ENCODE results near the gene XXYLT1.
"Not testable (repeated sequence)": the region's sequence is repeated elsewhere in the genome, so short reads cannot be mapped to it uniquely, and the experiment has no call there.

Gene XXYLT1

GRCh38 chr3:195226900-195227447 is 44.0 kb downstream of the XXYLT1 start:
- peak; percentile 22 for DNase-seq (ENCODE audit: low spot score)

DNA sequence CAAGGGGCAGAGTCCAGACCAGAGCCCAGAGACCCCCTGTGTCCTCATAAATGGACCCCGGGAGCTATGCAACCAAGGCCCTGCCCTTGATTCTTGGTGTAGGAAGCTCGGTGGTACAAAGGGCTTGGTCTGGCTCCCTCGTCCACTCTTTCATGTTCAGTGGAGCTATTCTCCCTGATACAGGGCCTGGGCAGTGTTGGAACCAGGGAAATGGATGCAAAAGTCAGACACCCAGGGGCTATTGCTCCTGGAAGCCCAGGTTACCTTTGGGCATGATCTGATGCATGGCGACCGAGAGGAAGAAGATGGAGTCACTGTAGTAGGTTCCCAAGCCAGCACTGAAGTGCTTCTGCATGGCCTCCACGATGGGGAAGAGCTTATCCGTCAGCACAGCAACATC is 44.5 kb downstream of the XXYLT1 start:
- DNase-seq (ENCODE audit: low spot score) = no peak

- DNase-seq (ENCODE audit: low spot score) = no peak
These were observed 45.9 kb downstream of the XXYLT1 start for GRCh38 chr3:195224980-195225580.

DNA sequence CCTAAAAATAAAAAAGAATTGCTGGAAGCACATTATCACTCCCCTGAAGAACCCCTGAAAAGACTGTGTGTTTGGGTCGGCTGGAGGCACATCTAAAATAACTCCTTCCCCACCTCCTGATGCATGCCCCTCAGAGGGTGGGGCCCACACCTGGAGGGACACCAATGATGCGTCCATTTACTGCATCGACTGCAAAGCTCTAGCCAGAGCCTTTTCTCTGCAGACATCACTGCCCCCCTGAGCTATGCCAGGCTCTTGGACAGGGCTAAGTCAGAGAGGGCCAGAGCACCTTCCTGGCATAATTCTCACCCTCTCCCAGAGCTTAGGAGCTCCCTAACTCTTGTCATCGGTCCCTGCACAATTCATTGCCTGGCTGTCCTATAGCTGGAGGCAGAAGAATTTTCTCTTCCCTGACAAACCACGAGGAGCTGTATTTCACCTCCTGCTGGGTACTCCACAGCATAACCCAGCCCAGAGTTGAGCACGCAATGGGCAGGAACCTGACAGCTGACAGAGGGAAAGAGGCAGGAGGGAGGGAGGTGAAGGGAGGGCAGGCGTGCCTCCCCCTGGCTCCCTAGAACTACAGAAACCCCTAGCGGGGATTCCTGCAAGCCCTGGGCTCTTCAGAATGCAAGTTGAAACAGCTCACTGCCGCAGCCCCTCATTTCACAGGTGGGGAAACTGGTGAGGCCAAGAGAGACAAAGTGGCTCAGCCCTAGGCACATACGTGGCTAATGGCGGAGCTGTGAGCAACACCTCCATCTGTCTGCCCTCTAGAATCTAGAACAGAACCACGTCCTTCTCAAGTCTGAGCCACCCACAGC is 46.6 kb downstream of the XXYLT1 start:
- no peak for DNase-seq (ENCODE audit: low spot score)

GRCh38 chr3:195221876-195222617 is 48.9 kb downstream of the XXYLT1 start:
- DNase-seq (ENCODE audit: low spot score) = no peak

- DNase-seq (ENCODE audit: low spot score) = no peak
These were observed 49.7 kb downstream of the XXYLT1 start for GRCh38 chr3:195221015-195221853.

- DNase-seq (ENCODE audit: low spot score) = no peak
These were observed 51.4 kb downstream of the XXYLT1 start for GRCh38 chr3:195219351-195220230.

- not testable (repeated sequence) for DNase-seq (ENCODE audit: low spot score)
These were observed 52.6 kb downstream of the XXYLT1 start for GRCh38 chr3:195218331-195218730.

- not testable (repeated sequence) for DNase-seq (ENCODE audit: low spot score)
These were observed 55.4 kb downstream of the XXYLT1 start for GRCh38 chr3:195215576-195215975.

DNA sequence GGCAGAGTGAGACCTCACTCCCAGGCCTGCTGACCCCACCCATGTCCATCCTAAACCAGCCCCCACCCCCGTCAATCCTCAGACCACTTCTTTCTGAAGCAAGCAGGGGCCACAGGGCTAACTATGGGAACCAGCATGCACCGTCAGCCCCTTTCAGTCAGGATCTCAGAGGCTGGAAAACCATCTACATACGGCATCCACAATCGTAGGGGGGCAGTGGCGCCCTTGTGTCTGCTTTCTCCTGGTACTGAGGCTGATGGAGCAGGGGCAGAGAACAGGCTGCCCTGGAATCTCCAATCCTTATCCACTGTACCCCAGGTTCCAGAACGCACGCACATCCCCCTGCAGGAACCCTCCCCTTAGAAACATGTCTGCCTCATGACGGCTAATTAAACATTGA is 56.6 kb downstream of the XXYLT1 start:
- DNase-seq (ENCODE audit: low spot score) = no peak

- DNase-seq (ENCODE audit: low spot score) = no peak
These were observed 57.2 kb downstream of the XXYLT1 start for GRCh38 chr3:195213639-195214315.

DNA sequence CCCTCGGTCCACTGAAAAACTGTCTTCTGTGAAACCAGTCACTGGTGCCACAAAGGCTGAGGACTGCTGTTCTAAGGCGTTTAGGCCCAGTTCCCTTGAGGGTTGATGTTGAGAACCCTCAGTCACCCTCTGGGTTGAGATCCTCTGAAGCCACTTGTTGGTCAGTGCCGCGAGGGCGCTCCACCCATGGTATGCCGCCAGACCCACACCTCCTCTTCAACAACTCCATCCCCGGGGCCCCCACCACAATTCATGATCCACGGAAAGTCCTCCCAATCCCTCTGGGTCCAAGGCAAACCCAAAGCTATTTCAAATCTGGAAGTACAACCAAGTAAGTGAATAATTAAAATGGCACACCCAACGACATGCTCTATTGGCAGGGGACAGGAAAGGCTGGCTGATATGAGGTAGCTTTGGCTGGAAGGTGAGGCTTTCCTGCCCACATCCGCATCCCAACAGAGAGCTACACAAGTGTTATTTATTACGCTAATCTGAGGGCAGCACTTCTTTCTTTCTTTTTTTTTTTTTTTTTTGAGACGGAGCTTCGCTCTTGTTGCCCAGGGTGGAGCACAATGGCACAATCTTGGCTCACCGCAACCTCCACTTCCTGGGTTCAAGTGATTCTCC is 58.1 kb downstream of the XXYLT1 start:
- no peak for DNase-seq (ENCODE audit: low spot score)

- DNase-seq (ENCODE audit: low spot score) = no peak
These were observed 58.8 kb downstream of the XXYLT1 start for GRCh38 chr3:195212033-195212748.

- DNase-seq (ENCODE audit: low spot score) = no peak
These were observed 60.5 kb downstream of the XXYLT1 start for GRCh38 chr3:195210266-195210973.

DNA sequence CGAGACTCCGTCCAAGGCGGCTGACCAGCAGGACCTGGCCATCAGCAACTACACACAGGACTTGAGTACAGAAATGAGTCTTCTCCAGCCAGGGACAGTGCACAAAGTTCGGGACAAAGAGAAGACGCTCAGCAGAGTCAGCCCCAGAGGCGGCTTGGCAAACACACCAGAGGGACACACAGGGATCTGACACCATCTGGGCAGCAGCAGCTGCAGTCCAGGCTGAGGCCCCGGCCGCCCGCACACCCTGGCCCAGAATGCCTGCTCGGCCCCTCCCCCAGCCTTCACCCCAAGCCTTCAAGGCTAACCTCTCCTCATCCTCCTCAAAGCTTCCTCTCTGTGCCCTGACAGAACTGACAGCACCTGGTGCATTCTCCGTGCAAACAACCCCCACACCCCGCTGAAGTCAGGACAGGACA is 61.1 kb downstream of the XXYLT1 start:
- no peak for DNase-seq (ENCODE audit: low spot score)

GRCh38 chr3:195209083-195209846 is 61.7 kb downstream of the XXYLT1 start:
- DNase-seq (ENCODE audit: low spot score) = no peak

DNA sequence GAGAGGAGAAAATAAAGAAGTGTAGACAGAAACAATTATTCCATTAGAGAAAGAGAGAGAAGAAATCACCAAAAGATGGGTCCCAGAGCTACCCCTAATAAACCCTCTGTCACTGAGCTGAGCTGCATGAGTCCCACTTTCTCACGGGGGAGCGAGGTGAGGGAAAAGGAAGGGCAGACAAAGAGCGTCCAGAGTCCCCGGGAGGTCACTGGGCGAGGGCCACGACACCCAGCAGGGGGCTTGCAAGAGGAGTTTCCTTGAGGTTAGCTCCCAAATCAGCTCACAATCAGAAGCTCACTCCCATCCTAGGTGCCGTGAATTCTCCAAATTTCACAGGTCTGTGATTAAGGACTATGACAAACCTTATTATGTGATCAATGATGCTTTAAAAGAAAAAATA is 62.3 kb downstream of the XXYLT1 start:
- no peak for DNase-seq (ENCODE audit: low spot score)

DNA sequence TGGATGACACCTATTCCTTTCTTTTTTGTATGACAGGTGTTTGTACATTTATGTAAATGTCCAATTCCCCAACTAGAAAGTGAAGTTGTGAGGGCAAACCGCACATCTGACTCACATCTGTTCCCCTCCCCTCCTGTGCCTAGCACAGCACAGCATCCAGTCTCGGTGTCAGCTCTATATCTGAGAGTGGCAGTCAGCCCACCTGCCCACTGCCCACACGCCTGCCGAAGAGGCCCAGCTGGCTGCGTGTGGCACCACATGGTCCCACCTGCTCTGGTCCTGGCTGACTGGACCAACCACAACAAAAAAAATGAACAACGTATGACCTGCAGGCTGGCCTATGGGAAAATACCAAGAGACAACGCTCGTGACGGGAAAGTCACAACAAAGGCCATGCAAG is 62.8 kb downstream of the XXYLT1 start:
- no peak for DNase-seq (ENCODE audit: low spot score)

Data from germinal center (tissue), 1 donor.